Panc1 (cell line): Measurements from ENCODE around the gene STARD10. TPM values are rescaled to one million over a fixed set of nuclear protein-coding genes. Genes with fewer than 3 reads are reported as not detected.

Experiments used
- ATAC-seq: fragments of 200-7000 bp; cut with Tn5 transposase; 2 replicates; pipeline ENCODE4 v1.9.1; 2020; ENCODE audit warnings: mild to moderate bottlenecking, moderate library complexity
- BruUV-seq: library from RNA; stranded (reverse); fragments of 400-500 nt; replicated peaks from 2 replicates; lab custom pipeline; 2021; lab: Mats Ljungman, UMichigan
- CTCF ChIA-PET: fragments of 300-600 bp; sonication (Branson Sonifier 250); formaldehyde crosslinking; loops from one replicate; lab custom pipeline; 2022; ENCODE audit warnings: antibody characterized with exemption; lab: Charles Lee
- POLR2A ChIA-PET: fragments of 300-600 bp; sonication (Branson Sonifier 250); formaldehyde crosslinking; loops from one replicate; lab custom pipeline; 2022; ENCODE audit warnings: antibody characterized with exemption; lab: Charles Lee
- DNase-seq: peaks from one replicate; pipeline ENCODE4 v3.0.0-alpha.2; 2010; ENCODE audit warnings: low read depth, low spot score
- H3K27ac ChIP-seq: 2 replicates; pipeline ENCODE4 v1.5.1; 2011; ENCODE audit warnings: mild to moderate bottlenecking, low read length, inconsistent platforms
- H3K27me3 ChIP-seq: fragments of 200-500 bp; sonication (Bioruptor generic); 2 replicates; pipeline ENCODE4 v1.6.0; 2014; ENCODE audit warnings: low read length, inconsistent platforms; ENCODE audit not compliant: control insufficient read depth, insufficient read depth
- H3K36me3 ChIP-seq: fragments of 200-500 bp; sonication (Bioruptor generic); 2 replicates; pipeline ENCODE4 v1.5.1; 2014; ENCODE audit warnings: inconsistent platforms, mild to moderate bottlenecking, low read length, moderate library complexity; ENCODE audit not compliant: control insufficient read depth, insufficient read depth
- H3K4me1 ChIP-seq: 2 replicates; pipeline ENCODE4 v1.5.1; 2011; ENCODE audit warnings: inconsistent platforms, mild to moderate bottlenecking, low read length, moderate library complexity; ENCODE audit not compliant: control insufficient read depth, insufficient read depth
- H3K4me3 ChIP-seq, 2 experiments: 2 replicates each; pipeline ENCODE4 v1.5.1; 2011 to 2012; ENCODE audit warnings: low read depth in 2 of 2, low read length in 2 of 2, mild to moderate bottlenecking in 2 of 2, inconsistent platforms in 1 of 2, moderate library complexity in 1 of 2
- H3K9me3 ChIP-seq: fragments of 200-500 bp; sonication (Bioruptor generic); 2 replicates; pipeline ENCODE4 v1.5.1; 2014; ENCODE audit warnings: low read depth, mild to moderate bottlenecking, inconsistent platforms, low read length, moderate library complexity; ENCODE audit not compliant: control insufficient read depth, insufficient read depth
- POLR2AphosphoS5 ChIP-seq: IDR thresholded peaks from 2 replicates; pipeline ENCODE4 v1.6.1; 2012; ENCODE audit warnings: mild to moderate bottlenecking, low read depth, low read length, moderate library complexity
- SIN3A ChIP-seq: IDR thresholded peaks from 2 replicates; pipeline ENCODE4 v1.6.1; 2012; ENCODE audit warnings: low read depth, mild to moderate bottlenecking, low read length, moderate library complexity, borderline replicate concordance; ENCODE audit not compliant: insufficient read depth
- TCF7L2 ChIP-seq: IDR thresholded peaks from 2 replicates; pipeline ENCODE4 v1.6.1; 2011; ENCODE audit warnings: mild to moderate bottlenecking, low read depth, low read length, inconsistent platforms
- in situ Hi-C: cut with HindIII; loops from 2 replicates; pipeline ENCODE4 v1.10.0; 2016; ENCODE audit warnings: low sequenced_read_pairs, low pct_unique_long_range_greater_than_20kb
- intact Hi-C: fragments of 100-400 bp; cut with micrococcal nuclease; formaldehyde crosslinking; loops from one replicate; pipeline ENCODE4 v1.10.0; 2022; ENCODE audit not compliant: unreplicated experiment
- total RNA-seq: library from RNA; stranded (reverse); gene quantifications from one replicate; pipeline ENCODE4 v1.2.1, GENCODE V29; 2021; ENCODE audit not compliant: unreplicated experiment
- TF ChIP-seq, protein P1 (sequence below), 2 experiments: IDR thresholded peaks; 2 replicates each; pipeline ENCODE4 v1.6.1; 2011 to 2012; ENCODE audit warnings: low read depth in 2 of 2, control low read depth in 1 of 2, low read length in 1 of 2, mild to moderate bottlenecking in 1 of 2, moderate library complexity in 1 of 2; ENCODE audit not compliant: insufficient read depth in 1 of 2
- TF ChIP-seq, protein P2 (sequence below): fragments of 450-650 bp; IDR thresholded peaks from 2 replicates; pipeline ENCODE4 v1.5.1; 2017; ENCODE audit warnings: mild to moderate bottlenecking

The STARD10 gene
- total RNA-seq, 1 experiment from 2014 or later = 32.1 TPM

DNA sequence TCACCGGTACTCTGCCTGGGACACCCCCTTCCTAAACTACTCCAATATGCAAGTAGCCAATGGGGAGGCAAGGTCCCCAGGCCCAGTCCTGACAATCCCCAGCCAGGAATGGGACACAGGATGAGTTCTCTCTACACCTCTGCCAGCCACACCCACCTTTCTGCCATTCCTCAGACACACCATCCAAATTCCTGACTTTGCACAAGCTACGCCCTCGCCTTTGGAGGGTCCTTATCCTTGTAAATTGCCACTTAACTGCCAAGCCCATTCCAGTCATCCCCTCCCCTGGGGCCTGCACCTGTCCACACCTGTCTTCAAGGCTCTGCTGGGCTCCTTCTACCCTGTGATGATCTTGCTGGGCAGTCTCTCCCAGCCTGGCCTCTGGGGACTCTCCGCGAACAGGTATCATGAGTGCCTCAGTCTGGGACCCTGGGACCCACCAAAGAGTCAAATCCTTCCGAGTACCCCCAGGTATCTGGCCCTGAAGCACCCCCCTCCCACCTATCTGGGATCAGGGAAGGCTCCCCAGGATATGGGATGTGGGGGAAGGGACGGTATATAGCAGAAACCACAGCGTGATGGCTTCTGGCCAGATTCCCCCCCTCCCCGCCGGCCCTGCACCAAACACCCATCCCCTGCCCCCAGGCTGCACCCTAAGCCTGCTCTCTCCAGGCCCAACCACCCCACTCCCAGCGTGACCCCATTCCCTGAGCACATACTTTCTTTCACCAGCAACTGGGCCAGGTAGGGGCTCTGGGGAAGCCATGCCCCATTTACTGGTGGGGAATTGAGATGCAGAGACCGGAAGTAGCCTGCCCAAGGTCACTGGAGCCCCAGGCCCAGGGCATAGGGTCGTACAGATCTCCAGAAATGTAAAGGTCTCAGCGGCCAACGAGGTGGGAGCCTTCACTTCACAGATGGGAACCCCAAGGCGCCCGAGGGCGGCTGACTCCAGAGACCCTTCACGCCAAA, 42.4 kb downstream of the STARD10 start:
- Histone ChIP-seq H3K27ac (peak overlapping the region; percentile 87), H3K4me3 (peak overlapping the region; percentile 84 to 89), H3K4me1 (peaks cover 17% of the 10 kb centered on the region), H3K9me3 (no peaks in the 10 kb centered on the region), H3K27me3 (no peaks in the 10 kb centered on the region), H3K36me3 (peaks cover 6% of the 10 kb centered on the region; the same call in 1 of the 2 replicates)
- in situ Hi-C loops = no loop called here
- POLR2A ChIA-PET = no interaction called here
- intact Hi-C loops = no loop called here
- ATAC-seq (no peak), DNase-seq (no peak)
- CTCF ChIA-PET = interaction anchor here (0.6 kb wide), 1 partner anchor 26 kb away, joined by 4 read pairs; no protein-coding TSS in a partner anchor
- TSS peak; percentile 73 for BruUV-seq
- no peak for TF ChIP-seq SIN3A
- TF ChIP-seq, protein P1, sequence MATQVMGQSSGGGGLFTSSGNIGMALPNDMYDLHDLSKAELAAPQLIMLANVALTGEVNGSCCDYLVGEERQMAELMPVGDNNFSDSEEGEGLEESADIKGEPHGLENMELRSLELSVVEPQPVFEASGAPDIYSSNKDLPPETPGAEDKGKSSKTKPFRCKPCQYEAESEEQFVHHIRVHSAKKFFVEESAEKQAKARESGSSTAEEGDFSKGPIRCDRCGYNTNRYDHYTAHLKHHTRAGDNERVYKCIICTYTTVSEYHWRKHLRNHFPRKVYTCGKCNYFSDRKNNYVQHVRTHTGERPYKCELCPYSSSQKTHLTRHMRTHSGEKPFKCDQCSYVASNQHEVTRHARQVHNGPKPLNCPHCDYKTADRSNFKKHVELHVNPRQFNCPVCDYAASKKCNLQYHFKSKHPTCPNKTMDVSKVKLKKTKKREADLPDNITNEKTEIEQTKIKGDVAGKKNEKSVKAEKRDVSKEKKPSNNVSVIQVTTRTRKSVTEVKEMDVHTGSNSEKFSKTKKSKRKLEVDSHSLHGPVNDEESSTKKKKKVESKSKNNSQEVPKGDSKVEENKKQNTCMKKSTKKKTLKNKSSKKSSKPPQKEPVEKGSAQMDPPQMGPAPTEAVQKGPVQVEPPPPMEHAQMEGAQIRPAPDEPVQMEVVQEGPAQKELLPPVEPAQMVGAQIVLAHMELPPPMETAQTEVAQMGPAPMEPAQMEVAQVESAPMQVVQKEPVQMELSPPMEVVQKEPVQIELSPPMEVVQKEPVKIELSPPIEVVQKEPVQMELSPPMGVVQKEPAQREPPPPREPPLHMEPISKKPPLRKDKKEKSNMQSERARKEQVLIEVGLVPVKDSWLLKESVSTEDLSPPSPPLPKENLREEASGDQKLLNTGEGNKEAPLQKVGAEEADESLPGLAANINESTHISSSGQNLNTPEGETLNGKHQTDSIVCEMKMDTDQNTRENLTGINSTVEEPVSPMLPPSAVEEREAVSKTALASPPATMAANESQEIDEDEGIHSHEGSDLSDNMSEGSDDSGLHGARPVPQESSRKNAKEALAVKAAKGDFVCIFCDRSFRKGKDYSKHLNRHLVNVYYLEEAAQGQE (IDR thresholded peaks at IDR 0.05; ENCODE audit: insufficient read depth in 1 of 2, low read depth in 2 of 2, low read length in 1 of 2) = no peak
- no peak for TF ChIP-seq POLR2AphosphoS5
- TF ChIP-seq, protein P2, sequence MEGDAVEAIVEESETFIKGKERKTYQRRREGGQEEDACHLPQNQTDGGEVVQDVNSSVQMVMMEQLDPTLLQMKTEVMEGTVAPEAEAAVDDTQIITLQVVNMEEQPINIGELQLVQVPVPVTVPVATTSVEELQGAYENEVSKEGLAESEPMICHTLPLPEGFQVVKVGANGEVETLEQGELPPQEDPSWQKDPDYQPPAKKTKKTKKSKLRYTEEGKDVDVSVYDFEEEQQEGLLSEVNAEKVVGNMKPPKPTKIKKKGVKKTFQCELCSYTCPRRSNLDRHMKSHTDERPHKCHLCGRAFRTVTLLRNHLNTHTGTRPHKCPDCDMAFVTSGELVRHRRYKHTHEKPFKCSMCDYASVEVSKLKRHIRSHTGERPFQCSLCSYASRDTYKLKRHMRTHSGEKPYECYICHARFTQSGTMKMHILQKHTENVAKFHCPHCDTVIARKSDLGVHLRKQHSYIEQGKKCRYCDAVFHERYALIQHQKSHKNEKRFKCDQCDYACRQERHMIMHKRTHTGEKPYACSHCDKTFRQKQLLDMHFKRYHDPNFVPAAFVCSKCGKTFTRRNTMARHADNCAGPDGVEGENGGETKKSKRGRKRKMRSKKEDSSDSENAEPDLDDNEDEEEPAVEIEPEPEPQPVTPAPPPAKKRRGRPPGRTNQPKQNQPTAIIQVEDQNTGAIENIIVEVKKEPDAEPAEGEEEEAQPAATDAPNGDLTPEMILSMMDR = no peak
- TF ChIP-seq TCF7L2 = no peak

DNA sequence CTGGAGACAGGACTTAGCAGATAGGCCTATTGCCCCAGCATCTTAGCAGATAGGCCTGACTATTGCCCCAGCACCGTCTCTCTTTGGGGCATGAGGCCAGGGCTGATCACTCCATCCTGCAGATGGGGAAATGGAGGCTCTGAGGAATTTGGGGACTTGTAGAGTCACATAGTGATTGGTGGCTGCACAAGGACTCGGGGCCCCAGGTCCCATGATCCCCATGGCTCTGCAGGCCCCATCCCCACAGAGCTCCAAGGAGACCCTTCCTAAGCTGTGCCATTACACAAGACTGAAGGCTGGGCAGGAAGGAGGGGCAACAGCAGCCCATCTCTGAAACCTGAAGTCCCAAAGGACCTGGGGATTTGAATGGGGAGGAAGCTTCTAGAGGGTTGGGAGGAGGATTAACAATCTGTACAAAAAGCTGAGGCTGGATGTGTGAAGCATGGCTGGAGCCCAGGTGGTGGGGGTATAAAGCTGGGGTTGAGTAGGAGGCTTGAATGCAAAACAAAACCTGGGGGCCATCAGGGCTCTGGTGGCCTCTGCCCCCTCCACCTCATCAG, 43.2 kb downstream of the STARD10 start:
- no TSS peak for BruUV-seq
- H3K4me1 ChIP-seq = peaks cover 17% of the 10 kb centered on the region
- TF ChIP-seq POLR2AphosphoS5 (no peak), TCF7L2 (no peak), SIN3A (no peak)
- TF ChIP-seq, protein P1 (IDR thresholded peaks at IDR 0.05; ENCODE audit: insufficient read depth in 1 of 2, low read depth in 2 of 2, low read length in 1 of 2) = no peak
- TF ChIP-seq, protein P2 = no peak
- ATAC-seq (no peak), DNase-seq (no peak)
- CTCF ChIA-PET = interaction anchor here (0.6 kb wide), 1 partner anchor 174 kb away, joined by 3 read pairs; no protein-coding TSS in a partner anchor
- no peak overlapping the region; a peak in 1 of 4 replicates for H3K4me3 ChIP-seq
- POLR2A ChIA-PET = no interaction called here
- no peak overlapping the region for H3K27ac ChIP-seq
- H3K27me3 ChIP-seq = no peaks in the 10 kb centered on the region
- peaks cover 6% of the 10 kb centered on the region; the same call in 1 of the 2 replicates for H3K36me3 ChIP-seq
- no peaks in the 10 kb centered on the region for H3K9me3 ChIP-seq
- in situ Hi-C loops = no loop called here
- intact Hi-C loops = no loop called here
